Transverse colon (tissue), 4 donors: ENCODE data around the gene CD300LD.

ENCODE experiments used
- EP300 ChIP-seq: sonication (generic); formaldehyde crosslinking; IDR thresholded peaks from one replicate; pipeline ENCODE4 v1.6.1; 2017; ENCODE audit warnings: antibody characterized with exemption, low read depth
- POLR2A ChIP-seq: fragments of 450-650 bp; IDR thresholded peaks from one replicate; pipeline ENCODE4 v1.6.1; 2016; ENCODE audit warnings: antibody characterized with exemption, mild to moderate bottlenecking, moderate library complexity
- POLR2AphosphoS5 ChIP-seq, 3 donors: sonication (generic); formaldehyde crosslinking; IDR thresholded peaks; one replicate each; pipeline ENCODE4 v1.6.1; 2016; ENCODE audit warnings: antibody characterized with exemption in 3 of 3
- TF ChIP-seq, protein P1 (sequence below), 5 experiments: fragments of 200-600 bp in 3 of 5; fragments of 450-650 bp in 2 of 5; sonication (generic) in 3 of 5; IDR thresholded peaks; 1 replicate in 2 of 5; 2 replicates in 3 of 5; pipeline ENCODE4 v1.5.1; 2016 to 2017; ENCODE audit warnings: antibody characterized with exemption in 5 of 5, inconsistent platforms in 3 of 5, mild to moderate bottlenecking in 2 of 5, moderate library complexity in 1 of 5

DNA sequence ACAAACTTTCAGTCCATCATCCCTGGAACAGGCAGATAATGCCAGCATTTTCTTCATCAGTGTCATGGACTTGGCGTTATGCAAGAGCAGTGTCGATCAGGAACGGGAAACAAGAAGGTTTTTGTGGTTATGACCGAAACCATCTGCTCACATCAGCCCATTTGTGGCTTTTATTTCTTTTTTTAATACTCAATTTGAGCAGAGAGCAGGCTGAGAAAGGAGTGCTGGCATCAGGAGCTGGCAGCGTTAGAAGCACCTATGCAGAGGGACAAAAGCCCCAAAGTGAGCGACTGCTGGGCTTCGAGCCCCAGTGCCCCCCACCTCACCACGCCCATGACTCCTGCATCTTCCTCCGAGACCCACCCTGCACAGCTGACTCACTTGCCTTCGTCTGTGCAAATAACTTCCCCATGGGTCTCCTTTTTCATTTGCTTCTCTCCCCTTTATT lies 47.6 kb upstream of the CD300LD start:
- TF ChIP-seq, protein P1, sequence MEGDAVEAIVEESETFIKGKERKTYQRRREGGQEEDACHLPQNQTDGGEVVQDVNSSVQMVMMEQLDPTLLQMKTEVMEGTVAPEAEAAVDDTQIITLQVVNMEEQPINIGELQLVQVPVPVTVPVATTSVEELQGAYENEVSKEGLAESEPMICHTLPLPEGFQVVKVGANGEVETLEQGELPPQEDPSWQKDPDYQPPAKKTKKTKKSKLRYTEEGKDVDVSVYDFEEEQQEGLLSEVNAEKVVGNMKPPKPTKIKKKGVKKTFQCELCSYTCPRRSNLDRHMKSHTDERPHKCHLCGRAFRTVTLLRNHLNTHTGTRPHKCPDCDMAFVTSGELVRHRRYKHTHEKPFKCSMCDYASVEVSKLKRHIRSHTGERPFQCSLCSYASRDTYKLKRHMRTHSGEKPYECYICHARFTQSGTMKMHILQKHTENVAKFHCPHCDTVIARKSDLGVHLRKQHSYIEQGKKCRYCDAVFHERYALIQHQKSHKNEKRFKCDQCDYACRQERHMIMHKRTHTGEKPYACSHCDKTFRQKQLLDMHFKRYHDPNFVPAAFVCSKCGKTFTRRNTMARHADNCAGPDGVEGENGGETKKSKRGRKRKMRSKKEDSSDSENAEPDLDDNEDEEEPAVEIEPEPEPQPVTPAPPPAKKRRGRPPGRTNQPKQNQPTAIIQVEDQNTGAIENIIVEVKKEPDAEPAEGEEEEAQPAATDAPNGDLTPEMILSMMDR (IDR thresholded peaks at IDR 0.05), result no peak
- TF ChIP-seq POLR2A (no peak), POLR2AphosphoS5 (IDR thresholded peaks at IDR 0.05) (no peak), EP300 (no peak)
